Activated naive CD4-positive, alpha-beta T cell treated with anti-CD3 and anti-CD28 coated beads, Interleukin-2, amount 50 U/mL, for 16 hours (primary cell): ENCODE measurements around the gene EGLN1.

ENCODE experiments used
- DNase-seq: peaks from one replicate; pipeline ENCODE4 v3.0.0-alpha.2; 2020

Gene EGLN1

GRCh38 chr1:231322880-231323530 is 99.1 kb downstream of the EGLN1 start:
- no peak for DNase-seq

- DNase-seq, result no peak
Measured at GRCh38 chr1:231319080-231319479, 103.0 kb downstream of the EGLN1 start.

- DNase-seq, result no peak
Measured at GRCh38 chr1:231318568-231318967, 103.5 kb downstream of the EGLN1 start.

DNA sequence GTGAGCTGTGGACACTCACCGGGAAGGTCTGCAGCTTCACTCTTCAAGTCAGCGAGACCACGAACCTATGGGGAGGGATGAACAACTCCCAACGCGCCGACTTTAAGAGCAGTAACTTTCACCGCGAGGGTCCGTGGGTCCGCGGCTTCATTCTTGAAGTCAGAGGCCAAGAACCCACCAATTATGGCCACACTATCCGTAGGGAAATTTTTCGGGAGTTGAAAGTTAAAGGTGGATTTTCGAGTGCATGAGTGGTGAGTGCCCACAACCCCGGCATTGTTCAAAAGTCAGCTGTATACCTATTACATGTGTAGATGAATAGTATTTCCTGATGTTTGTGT is 104.1 kb downstream of the EGLN1 start:
- no peak for DNase-seq

DNA sequence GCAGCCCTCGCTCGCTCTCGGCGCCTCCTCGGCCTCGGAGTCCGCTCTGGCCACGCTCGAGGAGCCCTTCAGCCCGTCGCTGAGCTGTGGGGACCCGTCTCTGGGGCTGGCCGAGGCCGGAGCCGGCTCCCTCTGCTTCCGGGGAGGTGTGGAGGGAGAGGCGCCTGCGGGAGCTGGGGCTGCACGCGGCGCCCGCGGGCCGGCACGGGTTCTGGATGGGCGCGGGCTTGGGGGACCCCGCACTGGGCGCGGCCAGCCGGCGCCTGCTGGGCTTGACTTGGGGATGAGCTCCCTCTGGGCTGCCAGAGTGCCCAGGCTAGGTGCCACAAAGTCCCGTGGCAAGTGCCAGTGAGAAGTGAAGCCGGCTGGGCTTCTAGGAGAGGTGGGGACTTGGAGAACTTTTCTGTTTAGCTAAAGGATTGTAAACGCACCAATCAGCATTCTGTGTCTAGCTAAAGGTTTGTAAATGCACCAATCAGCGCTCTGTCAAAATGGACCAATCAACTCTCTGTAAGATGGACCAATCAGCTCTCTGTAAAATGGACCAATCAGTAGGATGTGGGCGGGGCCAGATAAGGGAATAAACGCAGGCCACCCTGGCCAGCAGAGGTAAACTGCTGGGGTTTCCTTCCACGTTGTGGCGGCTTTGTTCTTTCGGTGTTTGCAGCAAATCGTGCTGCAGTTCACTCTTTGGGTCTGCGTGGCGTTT is 104.6 kb downstream of the EGLN1 start:
- DNase-seq, result no peak

DNA sequence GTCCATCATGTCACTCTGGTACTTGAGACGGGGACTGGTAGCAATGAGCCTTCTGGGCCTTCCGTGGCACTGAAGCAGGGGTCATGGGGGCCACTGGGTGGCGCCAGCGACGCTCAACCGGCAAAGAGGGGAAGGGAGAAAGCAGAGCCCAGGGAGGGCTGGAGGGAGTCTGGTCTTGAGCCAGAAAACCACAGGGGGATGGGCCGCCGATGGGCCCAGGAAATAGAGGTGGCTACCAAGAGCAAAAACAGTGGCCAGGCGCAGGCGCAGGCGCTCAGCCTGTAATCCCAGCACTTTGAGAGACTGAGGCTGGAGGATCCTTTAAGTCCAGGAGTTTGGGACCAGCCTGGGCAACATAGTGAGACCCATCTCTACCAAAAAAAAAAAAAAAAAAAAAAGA is 106.2 kb downstream of the EGLN1 start:
- DNase-seq, result peak; percentile 41
